H1 (cell line): Measurements from ENCODE around the gene COX5A. TPM values are rescaled to one million over a fixed set of nuclear protein-coding genes. Genes with fewer than 3 reads are reported as not detected.

ENCODE experiments used
- BCL11A ChIP-seq, 2 experiments: IDR thresholded peaks; one replicate each; pipeline ENCODE4 v1.6.1; 2011; ENCODE audit warnings: low read depth in 2 of 2, low read length in 2 of 2, mild to moderate bottlenecking in 2 of 2
- CHD1 ChIP-seq: IDR thresholded peaks from 2 replicates; pipeline ENCODE4 v1.6.1; 2012; ENCODE audit warnings: low read depth, low read length, improper control_type of control experiment
- CHD2 ChIP-seq: IDR thresholded peaks from 2 replicates; pipeline ENCODE4 v1.6.1; 2012; ENCODE audit warnings: low read length, improper control_type of control experiment
- GTF2F1 ChIP-seq: IDR thresholded peaks from 2 replicates; pipeline ENCODE4 v1.6.1; 2012; ENCODE audit warnings: low read depth, low read length, improper control_type of control experiment, borderline replicate concordance
- JUND ChIP-seq: IDR thresholded peaks from 2 replicates; pipeline ENCODE4 v1.6.1; 2011; ENCODE audit warnings: mild to moderate bottlenecking, improper control_type of control experiment, low read length
- KDM1A ChIP-seq: fragments of 200-600, 300-600 bp; sonication (generic); IDR thresholded peaks from 2 replicates; pipeline ENCODE4 v1.7.1; 2016; ENCODE audit warnings: mild to moderate bottlenecking, low read length, borderline replicate concordance
- KDM4A ChIP-seq: IDR thresholded peaks from one replicate; pipeline ENCODE4 v1.7.1; 2012; ENCODE audit warnings: low read depth, mild to moderate bottlenecking, moderate library complexity, low read length, inconsistent platforms; ENCODE audit not compliant: severe bottlenecking
- PHF8 ChIP-seq: fragments of 200-600 bp; sonication (generic); conservative IDR thresholded peaks from 2 replicates; pipeline ENCODE4 v1.7.1; 2012; ENCODE audit warnings: low read depth, mild to moderate bottlenecking, inconsistent platforms, low read length, moderate library complexity
- TBP ChIP-seq: IDR thresholded peaks from 2 replicates; pipeline ENCODE4 v1.6.1; 2011; ENCODE audit warnings: low read depth, low read length, improper control_type of control experiment
- ZNF274 ChIP-seq: IDR thresholded peaks from 2 replicates; pipeline ENCODE4 v1.7.0; 2012; ENCODE audit warnings: low read length, borderline replicate concordance; ENCODE audit errors: extremely low read depth
- polyA plus RNA-seq, 7 experiments: library from polyadenylated mRNA; depleted of rRNA in 3 of 7; stranded (reverse) in 5 of 7; unstranded in 2 of 7; fragments of >200 nt in 5 of 7; fragments of 200-250 nt in 2 of 7; gene quantifications; 1 replicate in 5 of 7; 2 replicates in 1 of 7; 4 replicates in 1 of 7; pipeline versions ENCODE4 v1.2.1 to v1.2.3, GENCODE V29; 2011 to 2013; ENCODE audit warnings: missing spikeins in 2 of 7, mixed read lengths in 2 of 7
- total RNA-seq: library from RNA; stranded (reverse); fragmentation: NEBNext Ultra II Directional; extraction: Animal tissue kit (Norgen Biotek cat#: 25700); gene quantifications from 2 replicates; pipeline ENCODE4 v1.2.1, GENCODE V29; 2021

COX5A gene
- total and polyA plus RNA-seq, 2 of the 8 experiments (the other 6 are each of a cell fraction or from before 2014, with no cell fraction given) = 270 to 367 TPM

DNA sequence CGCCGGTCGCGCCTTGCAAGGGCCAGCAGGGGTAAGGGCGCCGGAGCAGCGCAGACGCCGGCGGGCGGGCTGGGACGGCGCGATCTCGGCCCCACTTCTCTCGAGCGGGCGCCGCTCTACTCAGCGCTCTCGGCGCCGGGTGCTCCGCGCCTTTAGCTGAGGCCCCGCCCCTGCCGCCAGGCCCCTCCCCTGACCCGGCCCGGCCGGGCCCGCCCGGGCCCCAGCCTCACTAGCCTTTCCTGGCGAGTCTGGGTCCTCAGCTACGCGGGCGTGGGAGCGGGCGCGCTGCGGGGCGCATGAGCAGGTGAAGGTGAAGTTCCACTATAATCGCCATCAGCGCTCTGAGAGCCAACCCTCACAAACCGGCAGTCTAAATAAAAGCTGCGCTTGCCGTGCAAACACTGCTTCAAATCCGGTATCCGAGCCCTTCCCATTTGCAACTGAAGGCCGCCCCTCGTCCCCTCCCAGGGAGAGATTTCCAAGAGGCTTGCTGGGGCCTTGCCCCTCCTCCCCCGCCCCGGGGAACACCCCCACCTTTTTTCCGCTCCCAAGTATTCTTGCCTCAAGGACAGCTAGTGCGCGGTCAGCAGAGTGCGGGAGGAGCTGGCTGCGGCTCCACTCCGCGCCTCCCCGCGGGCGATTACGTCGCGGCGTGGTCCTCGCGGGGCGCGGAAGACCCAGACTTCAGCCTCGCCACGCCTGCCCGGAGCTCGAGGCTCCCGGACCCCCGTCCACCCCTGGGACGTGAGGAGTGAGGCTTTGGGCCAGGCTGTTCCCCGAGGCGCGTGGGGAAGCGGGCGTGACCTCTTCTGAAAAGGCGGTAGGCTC is 19.0 kb upstream of the COX5A start, which contains the start of gene RPP25 (continued):
- no peak for TF ChIP-seq BCL11A (IDR thresholded peaks at IDR 0.05; ENCODE audit: low read depth in 2 of 2, low read length in 2 of 2)
- no peak for TF ChIP-seq JUND
- no peak for TF ChIP-seq CHD2
- peak; percentile 23 for TF ChIP-seq KDM4A
- TF ChIP-seq GTF2F1 = no peak
- no peak for TF ChIP-seq ZNF274
- TF ChIP-seq KDM1A = no peak
- no peak for TF ChIP-seq CHD1
- 0 out of 2 replicates have a peak, but pooled peaks have one; percentile 37 for TF ChIP-seq PHF8
- TF ChIP-seq TBP = peak; percentile 32; the same call in 1 of the 2 replicates
